ENCODE measurements around the gene PLCD1. TPM values are rescaled to one million over a fixed set of nuclear protein-coding genes. Genes with fewer than 3 reads are reported as not detected.
"Not testable (repeated sequence)": the region's sequence is repeated elsewhere in the genome, so short reads cannot be mapped to it uniquely, and the experiment has no call there.

PLCD1 gene
- polyA plus RNA-seq, 1 of the 3 experiments (the other 2 are of a cell fraction) = 20.2 TPM

DNA sequence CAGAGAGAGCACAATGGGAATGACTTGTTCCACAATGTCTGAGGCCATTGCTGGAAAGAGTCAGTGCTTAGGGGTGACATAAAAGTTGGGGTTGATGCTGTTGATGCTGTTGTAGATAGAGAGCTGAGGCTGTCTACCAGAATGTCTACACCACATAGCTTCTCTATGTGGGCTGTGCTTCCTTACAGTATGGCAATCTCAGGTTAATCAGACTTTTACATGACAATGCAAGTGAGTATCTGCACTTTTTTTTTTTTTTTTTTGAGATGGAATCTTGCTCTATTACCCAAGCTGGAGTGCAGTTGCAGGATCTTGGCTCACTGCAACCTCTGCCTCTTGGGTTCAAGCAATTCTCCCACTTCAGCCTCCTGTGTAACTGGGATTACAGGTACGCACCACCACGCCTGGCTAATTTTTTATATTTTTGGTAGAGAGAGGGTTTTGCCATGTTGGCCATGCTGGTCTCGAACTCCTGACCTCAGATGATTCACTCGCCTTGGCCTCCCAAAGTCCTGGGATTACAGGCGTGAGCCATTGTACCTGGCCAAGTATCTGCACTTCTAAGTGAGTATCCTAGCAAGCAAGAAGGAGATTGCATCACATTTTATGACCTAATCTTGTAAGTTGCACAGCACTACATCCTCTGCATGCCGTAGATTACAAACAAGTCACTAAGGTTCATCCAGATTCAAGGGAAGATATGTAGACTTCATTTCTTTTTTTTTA lies 38.2 kb upstream of the PLCD1 start:
- Histone ChIP-seq H3K9me3 (no peaks in the 10 kb centered on the region), H3F3A (replicated peaks; ENCODE audit: insufficient read depth) (no peaks in the 10 kb centered on the region), H2AFZ (ENCODE audit: low read depth) (no peak overlapping the region), H3K27me3 (ENCODE audit: insufficient read depth) (peaks cover 9% of the 10 kb centered on the region; the same call in 1 of the 2 replicates), H3K79me2 (ENCODE audit: insufficient read depth) (no peaks in the 10 kb centered on the region), H3K27ac (ENCODE audit: low read depth in 2 of 2, low read length in 1 of 2) (no peak overlapping the region), H3K4me1 (ENCODE audit: control insufficient read depth in 1 of 2, insufficient read depth in 2 of 2, low read depth in 1 of 2, low read length in 1 of 2) (no peaks in the 10 kb centered on the region), H3K36me3 (replicated peaks in 1 of 2; ENCODE audit: control insufficient read depth in 1 of 2, insufficient read depth in 2 of 2, low read length in 1 of 2) (no peaks in the 10 kb centered on the region), H3K9me2 (no peaks in the 10 kb centered on the region), H3K4me3 (ENCODE audit: low read depth in 2 of 2, low read length in 1 of 2) (no peak overlapping the region), H4K20me1 (ENCODE audit: insufficient read depth) (no peaks in the 10 kb centered on the region), H3K4me2 (no peak overlapping the region), H3K9ac (no peak overlapping the region)
- 40% methylated on average over 6 of the region's 6 CpGs for WGBS (ENCODE audit: low lambda C conversion rate)
- no peak for TF ChIP-seq EP300 (IDR thresholded peaks at IDR 0.05; ENCODE audit: borderline replicate concordance in 1 of 2, low read depth in 1 of 2, low read length in 1 of 2)
- CTCF ChIA-PET = no interaction called here
- POLR2A ChIA-PET = no interaction called here
- DNase-seq = no peak

DNA sequence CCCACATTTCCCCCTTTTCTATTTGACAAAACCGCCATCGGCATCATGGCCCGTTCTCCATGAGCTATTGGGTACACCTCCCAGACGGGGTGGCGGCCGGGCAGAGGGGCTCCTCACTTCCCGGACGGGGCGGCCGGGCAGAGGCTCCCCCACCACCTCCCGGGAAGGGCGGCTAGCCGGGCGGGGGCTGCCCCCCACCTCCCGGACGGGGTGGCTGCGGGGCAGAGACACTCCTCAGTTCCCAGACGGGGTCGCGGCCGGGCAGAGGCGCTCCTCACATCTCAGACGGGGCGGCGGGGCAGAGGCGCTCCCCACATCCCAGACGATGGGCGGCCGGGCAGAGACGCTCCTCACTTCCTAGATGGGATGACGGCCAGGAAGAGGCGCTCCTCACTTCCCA lies 35.0 kb upstream of the PLCD1 start:
- DNase-seq; H4K20me1 ChIP-seq (ENCODE audit: insufficient read depth); H3K9me3 ChIP-seq; H2AFZ ChIP-seq (ENCODE audit: low read depth); H3K4me1 ChIP-seq (ENCODE audit: control insufficient read depth in 1 of 2, insufficient read depth in 2 of 2, low read depth in 1 of 2, low read length in 1 of 2); H3K27ac ChIP-seq (ENCODE audit: low read depth in 2 of 2, low read length in 1 of 2); H3K79me2 ChIP-seq (ENCODE audit: insufficient read depth); H3K9me2 ChIP-seq; H3F3A ChIP-seq (replicated peaks; ENCODE audit: insufficient read depth); H3K4me2 ChIP-seq; H3K9ac ChIP-seq; H3K36me3 ChIP-seq (replicated peaks in 1 of 2; ENCODE audit: control insufficient read depth in 1 of 2, insufficient read depth in 2 of 2, low read length in 1 of 2); H3K4me3 ChIP-seq (ENCODE audit: low read depth in 2 of 2, low read length in 1 of 2); POLR2A ChIA-PET; CTCF ChIA-PET: not testable (repeated sequence)
- peaks cover 15% of the 10 kb centered on the region; the same call in 1 of the 2 replicates for H3K27me3 ChIP-seq (ENCODE audit: insufficient read depth)
- 67% methylated on average over 10 of the region's 32 CpGs for WGBS (ENCODE audit: low lambda C conversion rate)

DNA sequence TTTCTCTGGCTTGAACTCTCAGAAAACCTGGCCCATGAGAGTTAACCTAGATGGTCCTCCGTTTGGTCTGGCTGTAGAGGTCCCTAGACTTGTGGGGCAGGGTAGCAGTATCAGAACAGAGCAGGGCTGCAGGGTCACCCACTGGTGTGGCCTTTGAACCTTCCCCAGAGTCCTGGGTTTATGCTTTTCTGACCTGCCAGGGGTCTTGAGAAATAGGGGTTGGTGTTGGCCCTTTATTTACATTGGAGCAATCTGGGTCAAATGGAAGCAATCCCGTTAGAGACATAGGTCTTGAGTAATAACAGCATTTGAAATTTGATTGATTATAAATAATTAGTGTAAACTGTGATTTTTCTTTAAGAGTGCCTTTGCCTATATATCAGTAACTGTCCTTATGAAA lies 33.4 kb upstream of the PLCD1 start:
- Histone ChIP-seq H3K9ac (no peak overlapping the region), H3K4me3 (ENCODE audit: low read depth in 2 of 2, low read length in 1 of 2) (no peak overlapping the region), H3K27ac (ENCODE audit: low read depth in 2 of 2, low read length in 1 of 2) (no peak overlapping the region), H3K79me2 (ENCODE audit: insufficient read depth) (no peaks in the 10 kb centered on the region), H2AFZ (ENCODE audit: low read depth) (no peak overlapping the region), H3K9me3 (no peaks in the 10 kb centered on the region), H3K36me3 (replicated peaks in 1 of 2; ENCODE audit: control insufficient read depth in 1 of 2, insufficient read depth in 2 of 2, low read length in 1 of 2) (no peaks in the 10 kb centered on the region), H3K4me2 (no peak overlapping the region), H3K4me1 (ENCODE audit: control insufficient read depth in 1 of 2, insufficient read depth in 2 of 2, low read depth in 1 of 2, low read length in 1 of 2) (no peaks in the 10 kb centered on the region), H3F3A (replicated peaks; ENCODE audit: insufficient read depth) (no peaks in the 10 kb centered on the region), H3K9me2 (no peaks in the 10 kb centered on the region), H4K20me1 (ENCODE audit: insufficient read depth) (no peaks in the 10 kb centered on the region), H3K27me3 (ENCODE audit: insufficient read depth) (peaks cover 15% of the 10 kb centered on the region; the same call in 1 of the 2 replicates)
- CTCF ChIA-PET = no interaction called here
- TF ChIP-seq, protein P1, sequence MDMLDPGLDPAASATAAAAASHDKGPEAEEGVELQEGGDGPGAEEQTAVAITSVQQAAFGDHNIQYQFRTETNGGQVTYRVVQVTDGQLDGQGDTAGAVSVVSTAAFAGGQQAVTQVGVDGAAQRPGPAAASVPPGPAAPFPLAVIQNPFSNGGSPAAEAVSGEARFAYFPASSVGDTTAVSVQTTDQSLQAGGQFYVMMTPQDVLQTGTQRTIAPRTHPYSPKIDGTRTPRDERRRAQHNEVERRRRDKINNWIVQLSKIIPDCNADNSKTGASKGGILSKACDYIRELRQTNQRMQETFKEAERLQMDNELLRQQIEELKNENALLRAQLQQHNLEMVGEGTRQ (IDR thresholded peaks at IDR 0.05; ENCODE audit: borderline replicate concordance, low read depth, low read length) = no peak
- TF ChIP-seq POLR2AphosphoS5 (IDR thresholded peaks at IDR 0.05; ENCODE audit: low read depth, low read length) (no peak), YY1 (IDR thresholded peaks at IDR 0.05; ENCODE audit: low read depth) (no peak), NRF1 (IDR thresholded peaks at IDR 0.05; ENCODE audit: low read depth, low read length) (no peak), MEF2A (IDR thresholded peaks at IDR 0.05; ENCODE audit: borderline replicate concordance, low read depth) (no peak), TCF12 (IDR thresholded peaks at IDR 0.05) (no peak), SIN3A (IDR thresholded peaks at IDR 0.05; ENCODE audit: borderline replicate concordance, low read depth, low read length) (no peak), RXRA (IDR thresholded peaks at IDR 0.05; ENCODE audit: borderline replicate concordance, low read depth) (no peak)
- TF ChIP-seq, protein P2, sequence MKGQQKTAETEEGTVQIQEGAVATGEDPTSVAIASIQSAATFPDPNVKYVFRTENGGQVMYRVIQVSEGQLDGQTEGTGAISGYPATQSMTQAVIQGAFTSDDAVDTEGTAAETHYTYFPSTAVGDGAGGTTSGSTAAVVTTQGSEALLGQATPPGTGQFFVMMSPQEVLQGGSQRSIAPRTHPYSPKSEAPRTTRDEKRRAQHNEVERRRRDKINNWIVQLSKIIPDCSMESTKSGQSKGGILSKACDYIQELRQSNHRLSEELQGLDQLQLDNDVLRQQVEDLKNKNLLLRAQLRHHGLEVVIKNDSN (IDR thresholded peaks at IDR 0.05; ENCODE audit: borderline replicate concordance, low read depth) = no peak
- TF ChIP-seq, protein P3, sequence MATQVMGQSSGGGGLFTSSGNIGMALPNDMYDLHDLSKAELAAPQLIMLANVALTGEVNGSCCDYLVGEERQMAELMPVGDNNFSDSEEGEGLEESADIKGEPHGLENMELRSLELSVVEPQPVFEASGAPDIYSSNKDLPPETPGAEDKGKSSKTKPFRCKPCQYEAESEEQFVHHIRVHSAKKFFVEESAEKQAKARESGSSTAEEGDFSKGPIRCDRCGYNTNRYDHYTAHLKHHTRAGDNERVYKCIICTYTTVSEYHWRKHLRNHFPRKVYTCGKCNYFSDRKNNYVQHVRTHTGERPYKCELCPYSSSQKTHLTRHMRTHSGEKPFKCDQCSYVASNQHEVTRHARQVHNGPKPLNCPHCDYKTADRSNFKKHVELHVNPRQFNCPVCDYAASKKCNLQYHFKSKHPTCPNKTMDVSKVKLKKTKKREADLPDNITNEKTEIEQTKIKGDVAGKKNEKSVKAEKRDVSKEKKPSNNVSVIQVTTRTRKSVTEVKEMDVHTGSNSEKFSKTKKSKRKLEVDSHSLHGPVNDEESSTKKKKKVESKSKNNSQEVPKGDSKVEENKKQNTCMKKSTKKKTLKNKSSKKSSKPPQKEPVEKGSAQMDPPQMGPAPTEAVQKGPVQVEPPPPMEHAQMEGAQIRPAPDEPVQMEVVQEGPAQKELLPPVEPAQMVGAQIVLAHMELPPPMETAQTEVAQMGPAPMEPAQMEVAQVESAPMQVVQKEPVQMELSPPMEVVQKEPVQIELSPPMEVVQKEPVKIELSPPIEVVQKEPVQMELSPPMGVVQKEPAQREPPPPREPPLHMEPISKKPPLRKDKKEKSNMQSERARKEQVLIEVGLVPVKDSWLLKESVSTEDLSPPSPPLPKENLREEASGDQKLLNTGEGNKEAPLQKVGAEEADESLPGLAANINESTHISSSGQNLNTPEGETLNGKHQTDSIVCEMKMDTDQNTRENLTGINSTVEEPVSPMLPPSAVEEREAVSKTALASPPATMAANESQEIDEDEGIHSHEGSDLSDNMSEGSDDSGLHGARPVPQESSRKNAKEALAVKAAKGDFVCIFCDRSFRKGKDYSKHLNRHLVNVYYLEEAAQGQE (IDR thresholded peaks at IDR 0.05; ENCODE audit: low read depth, low read length) = no peak
- TF ChIP-seq, protein P4, sequence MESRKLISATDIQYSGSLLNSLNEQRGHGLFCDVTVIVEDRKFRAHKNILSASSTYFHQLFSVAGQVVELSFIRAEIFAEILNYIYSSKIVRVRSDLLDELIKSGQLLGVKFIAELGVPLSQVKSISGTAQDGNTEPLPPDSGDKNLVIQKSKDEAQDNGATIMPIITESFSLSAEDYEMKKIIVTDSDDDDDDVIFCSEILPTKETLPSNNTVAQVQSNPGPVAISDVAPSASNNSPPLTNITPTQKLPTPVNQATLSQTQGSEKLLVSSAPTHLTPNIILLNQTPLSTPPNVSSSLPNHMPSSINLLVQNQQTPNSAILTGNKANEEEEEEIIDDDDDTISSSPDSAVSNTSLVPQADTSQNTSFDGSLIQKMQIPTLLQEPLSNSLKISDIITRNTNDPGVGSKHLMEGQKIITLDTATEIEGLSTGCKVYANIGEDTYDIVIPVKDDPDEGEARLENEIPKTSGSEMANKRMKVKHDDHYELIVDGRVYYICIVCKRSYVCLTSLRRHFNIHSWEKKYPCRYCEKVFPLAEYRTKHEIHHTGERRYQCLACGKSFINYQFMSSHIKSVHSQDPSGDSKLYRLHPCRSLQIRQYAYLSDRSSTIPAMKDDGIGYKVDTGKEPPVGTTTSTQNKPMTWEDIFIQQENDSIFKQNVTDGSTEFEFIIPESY (IDR thresholded peaks at IDR 0.05; ENCODE audit: borderline replicate concordance, low read depth) = no peak
- TF ChIP-seq, protein P5, sequence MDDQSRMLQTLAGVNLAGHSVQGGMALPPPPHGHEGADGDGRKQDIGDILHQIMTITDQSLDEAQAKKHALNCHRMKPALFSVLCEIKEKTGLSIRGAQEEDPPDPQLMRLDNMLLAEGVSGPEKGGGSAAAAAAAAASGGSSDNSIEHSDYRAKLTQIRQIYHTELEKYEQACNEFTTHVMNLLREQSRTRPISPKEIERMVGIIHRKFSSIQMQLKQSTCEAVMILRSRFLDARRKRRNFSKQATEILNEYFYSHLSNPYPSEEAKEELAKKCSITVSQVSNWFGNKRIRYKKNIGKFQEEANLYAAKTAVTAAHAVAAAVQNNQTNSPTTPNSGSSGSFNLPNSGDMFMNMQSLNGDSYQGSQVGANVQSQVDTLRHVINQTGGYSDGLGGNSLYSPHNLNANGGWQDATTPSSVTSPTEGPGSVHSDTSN (IDR thresholded peaks at IDR 0.05) = no peak
- WGBS (ENCODE audit: low lambda C conversion rate) = 9% methylated on average over 2 of the region's 2 CpGs
- no peak for DNase-seq
- POLR2A ChIA-PET = no interaction called here
